Glomerular visceral epithelial cell (primary cell): Measurements from ENCODE around the gene DLX2.
"Not testable (repeated sequence)": the region's sequence is repeated elsewhere in the genome, so short reads cannot be mapped to it uniquely, and the experiment has no call there.

ENCODE experiments used
- DNase-seq: peaks from one replicate; pipeline ENCODE4 v3.0.0-alpha.2; 2016; ENCODE audit errors: extremely low spot score

Gene DLX2

GRCh38 chr2:172102391-172103359 lies at the start of gene DLX2:
DLX2 (minus strand) TSS chr2:172102900; CDS start chr2:172102538, 362 bp downstream.
- peak; percentile 97 for DNase-seq

- no peak for DNase-seq
Observed at GRCh38 chr2:172147944-172148650, 45.4 kb upstream of the DLX2 start.

- no peak for DNase-seq
Observed at GRCh38 chr2:172143817-172144216, 41.1 kb upstream of the DLX2 start.

GRCh38 chr2:172138727-172139126 lies 36.0 kb upstream of the DLX2 start:
- DNase-seq, result not testable (repeated sequence)

- DNase-seq, result no peak
Observed at GRCh38 chr2:172137943-172138342, 35.2 kb upstream of the DLX2 start.

- no peak for DNase-seq
Observed at GRCh38 chr2:172137109-172137508, 34.4 kb upstream of the DLX2 start.

GRCh38 chr2:172135446-172135845 lies 32.7 kb upstream of the DLX2 start:
- no peak for DNase-seq

GRCh38 chr2:172134270-172134669 lies 31.6 kb upstream of the DLX2 start:
- no peak for DNase-seq

GRCh38 chr2:172131713-172132555 lies 29.2 kb upstream of the DLX2 start:
- DNase-seq, result no peak

GRCh38 chr2:172129404-172129803 lies 26.7 kb upstream of the DLX2 start:
- DNase-seq, result no peak

GRCh38 chr2:172128484-172128883 lies 25.8 kb upstream of the DLX2 start:
- no peak for DNase-seq

- DNase-seq, result no peak
Observed at GRCh38 chr2:172120118-172120517, 17.4 kb upstream of the DLX2 start.

- peak; percentile 36 for DNase-seq
Observed at GRCh38 chr2:172119089-172119488, 16.4 kb upstream of the DLX2 start.

GRCh38 chr2:172116107-172116506 lies 13.4 kb upstream of the DLX2 start:
- DNase-seq, result no peak

GRCh38 chr2:172114579-172114978 lies 11.9 kb upstream of the DLX2 start:
- no peak for DNase-seq

- DNase-seq, result not testable (repeated sequence)
Observed at GRCh38 chr2:172114176-172114575, 11.5 kb upstream of the DLX2 start.

GRCh38 chr2:172113617-172114016 lies 10.9 kb upstream of the DLX2 start:
- DNase-seq, result peak; percentile 61

GRCh38 chr2:172109988-172110811 lies 7.5 kb upstream of the DLX2 start:
- no peak for DNase-seq

GRCh38 chr2:172109256-172109987 lies 6.7 kb upstream of the DLX2 start:
- no peak for DNase-seq

GRCh38 chr2:172108587-172108930 lies 5.9 kb upstream of the DLX2 start:
- DNase-seq, result no peak
